ENCODE data around the gene CYB5A.
"Not testable (repeated sequence)": the region's sequence is repeated elsewhere in the genome, so short reads cannot be mapped to it uniquely, and the experiment has no call there.

The CYB5A gene

GRCh38 chr18:74331404-74331803, 39.6 kb upstream of the CYB5A start:
- no peak overlapping the region for H3K27ac ChIP-seq
- no peak for TF ChIP-seq ZFX (IDR thresholded peaks at IDR 0.05; ENCODE audit: borderline replicate concordance)
- TF ChIP-seq CTCF (IDR thresholded peaks at IDR 0.05), result peak; percentile 47

GRCh38 chr18:74329688-74330205, 38.0 kb upstream of the CYB5A start:
- no peak for TF ChIP-seq ZFX (IDR thresholded peaks at IDR 0.05; ENCODE audit: borderline replicate concordance)
- no peak for TF ChIP-seq CTCF (IDR thresholded peaks at IDR 0.05)
- H3K27ac ChIP-seq, result no peak overlapping the region

- H3K27ac ChIP-seq, result no peak overlapping the region
- TF ChIP-seq CTCF (IDR thresholded peaks at IDR 0.05) (no peak), ZFX (IDR thresholded peaks at IDR 0.05; ENCODE audit: borderline replicate concordance) (no peak)
These were observed 36.4 kb upstream of the CYB5A start for GRCh38 chr18:74328206-74328605.

GRCh38 chr18:74326791-74327190, 35.0 kb upstream of the CYB5A start:
- H3K27ac ChIP-seq, result not testable (repeated sequence)

GRCh38 chr18:74326231-74326630, 34.5 kb upstream of the CYB5A start:
- no peak for TF ChIP-seq CTCF (IDR thresholded peaks at IDR 0.05)
- TF ChIP-seq ZFX (IDR thresholded peaks at IDR 0.05; ENCODE audit: borderline replicate concordance), result no peak
- H3K27ac ChIP-seq, result no peak overlapping the region

GRCh38 chr18:74316257-74317170, 24.8 kb upstream of the CYB5A start:
- TF ChIP-seq ZFX (IDR thresholded peaks at IDR 0.05; ENCODE audit: borderline replicate concordance), result no peak
- TF ChIP-seq CTCF (IDR thresholded peaks at IDR 0.05), result no peak
- H3K27ac ChIP-seq, result no peak overlapping the region

GRCh38 chr18:74315464-74316256, 23.9 kb upstream of the CYB5A start, which contains the start of gene C18orf63:
C18orf63 (plus strand) TSS chr18:74315839; CDS start chr18:74317866, 2,027 bp downstream.
- no peak within 1 kb of the TSS for H3K27ac ChIP-seq
- TF ChIP-seq CTCF (IDR thresholded peaks at IDR 0.05), result no peak
- TF ChIP-seq ZFX (IDR thresholded peaks at IDR 0.05; ENCODE audit: borderline replicate concordance), result no peak

Data from 22Rv1 (cell line).